ENCODE measurements around the gene SS18.
"Not testable (repeated sequence)": the region's sequence is repeated elsewhere in the genome, so short reads cannot be mapped to it uniquely, and the experiment has no call there.

Gene SS18, protein sequence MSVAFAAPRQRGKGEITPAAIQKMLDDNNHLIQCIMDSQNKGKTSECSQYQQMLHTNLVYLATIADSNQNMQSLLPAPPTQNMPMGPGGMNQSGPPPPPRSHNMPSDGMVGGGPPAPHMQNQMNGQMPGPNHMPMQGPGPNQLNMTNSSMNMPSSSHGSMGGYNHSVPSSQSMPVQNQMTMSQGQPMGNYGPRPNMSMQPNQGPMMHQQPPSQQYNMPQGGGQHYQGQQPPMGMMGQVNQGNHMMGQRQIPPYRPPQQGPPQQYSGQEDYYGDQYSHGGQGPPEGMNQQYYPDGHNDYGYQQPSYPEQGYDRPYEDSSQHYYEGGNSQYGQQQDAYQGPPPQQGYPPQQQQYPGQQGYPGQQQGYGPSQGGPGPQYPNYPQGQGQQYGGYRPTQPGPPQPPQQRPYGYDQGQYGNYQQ

DNA sequence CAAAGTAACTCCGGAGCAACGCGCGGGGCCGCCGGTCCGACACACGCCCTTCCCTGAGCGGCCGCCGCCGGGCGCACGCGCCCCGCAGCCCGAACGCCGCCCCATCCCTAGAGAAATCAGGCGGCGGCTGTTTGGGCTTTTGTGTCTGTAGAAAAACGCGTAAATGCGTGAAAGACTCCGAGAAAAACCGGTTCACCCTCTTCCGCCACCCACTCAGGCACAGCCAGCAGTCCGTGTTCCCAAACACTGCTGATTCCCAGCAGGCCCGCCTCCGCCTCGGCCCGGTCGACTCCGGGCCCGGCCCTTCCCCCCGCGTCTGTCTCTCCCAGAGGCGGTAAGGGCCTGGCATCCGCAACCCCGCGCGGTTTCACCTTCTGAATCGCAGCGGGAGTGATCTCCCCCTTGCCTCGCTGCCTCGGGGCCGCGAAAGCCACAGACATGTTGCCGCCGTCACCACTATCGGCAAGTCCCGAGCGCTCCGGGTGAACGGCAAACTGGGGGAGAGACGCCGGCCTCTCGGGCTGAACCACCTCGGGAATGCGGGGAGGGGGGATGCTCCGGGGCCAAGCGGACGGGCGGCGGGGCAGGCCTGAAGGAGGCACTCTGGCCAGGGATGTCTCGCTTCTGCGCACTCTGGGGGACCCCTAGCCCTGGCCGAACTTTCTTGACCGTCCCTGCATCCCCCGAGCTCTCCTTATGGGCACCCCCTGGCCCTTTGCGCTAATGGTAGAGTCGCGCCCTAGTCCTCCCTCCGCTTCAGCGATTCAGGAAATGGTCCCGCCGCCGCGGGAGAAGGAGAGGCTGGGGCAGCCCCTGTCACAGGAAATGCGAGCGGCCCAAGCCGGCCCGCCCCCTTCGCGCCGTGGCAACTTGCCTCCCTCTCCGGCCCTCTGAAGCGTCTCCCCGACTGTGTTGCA, at the start of gene SS18:
Gene SS18, minus strand, starts transcription at position 484 of the 917 bp plus-strand sequence. Its CDS starts 44 bp downstream, at position 440.
- peak; percentile 72 for DNase-seq

DNA sequence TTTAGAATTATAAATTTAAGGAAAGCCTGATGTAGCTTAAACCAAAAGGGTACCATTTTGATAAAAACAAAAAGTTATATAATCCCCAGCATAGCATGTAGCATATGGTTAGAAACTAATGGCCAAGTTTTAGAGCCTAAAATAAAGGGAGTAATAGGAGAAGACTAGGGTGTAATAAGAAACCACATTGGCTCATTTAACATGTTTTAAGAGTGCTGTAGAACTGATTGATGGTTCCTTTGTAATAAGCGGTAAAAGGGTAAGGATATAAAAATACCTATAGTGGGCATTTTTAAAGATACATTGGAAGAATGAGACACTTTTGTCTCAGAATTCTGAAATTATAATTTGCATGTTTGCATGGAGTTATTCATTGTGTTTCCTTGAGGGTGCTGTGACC, 45.1 kb upstream of the SS18 start:
- no peak for DNase-seq

DNA sequence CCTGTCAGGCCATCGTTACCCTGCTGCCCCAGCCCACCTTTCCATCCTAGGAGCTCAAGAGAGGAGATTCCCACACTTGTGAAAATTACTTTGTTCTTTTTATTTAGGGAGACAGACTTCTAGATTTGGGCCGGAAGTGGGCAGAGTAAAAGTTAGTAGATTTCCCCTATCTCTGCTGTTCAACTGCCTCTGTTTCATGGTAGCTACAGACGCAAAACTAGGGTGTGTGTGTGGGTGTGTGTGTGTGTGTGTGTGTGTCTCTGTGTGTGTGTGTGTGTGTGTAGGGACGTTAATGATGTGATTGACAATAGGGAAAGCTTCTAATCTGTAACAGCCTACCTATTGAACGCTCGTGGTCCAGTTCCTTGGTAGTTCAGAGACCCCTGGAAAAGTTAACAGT, 43.7 kb upstream of the SS18 start:
- DNase-seq, result no peak

DNA sequence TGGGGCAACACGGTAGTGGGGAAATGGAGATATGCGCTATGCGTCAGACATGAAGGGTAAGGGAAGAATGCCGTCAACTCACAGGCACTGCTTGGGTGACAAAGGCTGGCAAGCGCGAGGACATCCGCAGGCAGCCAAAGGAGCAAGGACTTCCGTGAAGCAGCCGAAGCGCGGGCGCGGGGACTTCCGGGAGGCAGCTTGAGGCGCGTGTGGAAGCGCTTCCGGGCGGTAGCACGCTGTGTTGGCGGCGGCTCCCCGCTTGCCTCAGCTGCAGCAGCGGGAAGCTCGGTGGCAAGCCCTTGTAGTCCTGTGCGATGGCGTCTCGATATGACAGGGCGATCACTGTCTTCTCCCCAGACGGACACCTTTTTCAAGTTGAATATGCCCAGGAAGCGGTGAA, 43.2 kb upstream of the SS18 start, which contains the start of gene PSMA8:
Gene PSMA8, plus strand, starts transcription at position 218 of the 400 bp plus-strand sequence. Its CDS starts 97 bp downstream, at position 315.
- no peak for DNase-seq

DNA sequence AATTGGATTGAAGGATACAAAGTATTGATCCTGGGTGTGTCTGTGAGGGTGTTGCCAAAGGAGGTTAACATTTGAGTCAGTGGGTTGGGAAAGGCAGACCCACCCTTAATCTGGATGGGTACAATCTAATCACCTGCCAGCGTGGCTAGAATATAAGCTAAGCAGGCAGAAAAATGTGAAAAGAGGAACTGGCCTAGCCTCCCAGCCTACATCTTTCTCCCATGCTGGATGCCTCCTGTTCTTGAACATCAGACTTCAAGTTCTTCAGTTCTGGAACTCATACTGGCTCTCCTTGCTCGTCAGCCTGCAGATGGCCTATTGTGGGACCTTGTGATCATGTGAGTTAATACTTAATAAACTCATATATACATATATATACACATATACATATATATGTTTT, 37.8 kb upstream of the SS18 start:
- not testable (repeated sequence) for DNase-seq

DNA sequence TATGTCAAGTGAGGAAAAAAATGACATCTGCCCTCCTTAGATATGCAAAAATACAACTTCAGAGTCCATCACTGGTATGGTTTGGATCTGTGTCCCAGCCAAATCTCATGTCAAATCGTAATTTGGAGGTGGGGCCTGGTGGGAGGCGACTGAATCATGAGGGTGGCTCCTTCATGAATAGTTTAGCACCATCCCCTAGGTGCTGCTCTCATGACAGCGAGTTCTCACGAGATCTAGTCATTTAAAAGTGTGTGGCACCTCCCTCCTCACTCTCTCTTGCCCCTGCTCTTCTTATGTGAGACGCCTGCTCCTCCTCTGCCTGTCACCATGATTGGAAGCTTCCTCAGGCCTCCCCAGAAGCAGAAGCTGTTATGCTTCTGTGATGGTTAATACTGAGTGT, 37.4 kb upstream of the SS18 start:
- DNase-seq, result no peak

DNA sequence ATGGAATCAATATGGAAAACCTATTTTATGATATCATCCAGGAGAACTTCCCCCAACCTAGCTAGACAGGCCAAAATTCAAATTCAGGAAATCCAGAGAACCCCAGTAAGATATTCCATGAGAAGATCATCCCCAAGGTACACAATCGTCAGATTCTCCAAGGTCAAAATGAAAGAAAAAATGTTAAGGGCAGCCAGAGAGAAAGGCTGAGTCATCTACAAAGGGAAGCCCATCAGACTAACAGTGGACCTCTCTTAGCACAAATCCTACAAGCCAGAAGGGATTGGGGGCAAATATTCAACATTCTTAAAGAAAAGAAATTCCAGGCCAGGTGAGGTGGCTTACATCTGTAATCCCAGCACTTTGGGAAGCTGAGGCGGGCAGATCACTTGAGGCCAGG, 31.6 kb upstream of the SS18 start:
- DNase-seq, result not testable (repeated sequence)

DNA sequence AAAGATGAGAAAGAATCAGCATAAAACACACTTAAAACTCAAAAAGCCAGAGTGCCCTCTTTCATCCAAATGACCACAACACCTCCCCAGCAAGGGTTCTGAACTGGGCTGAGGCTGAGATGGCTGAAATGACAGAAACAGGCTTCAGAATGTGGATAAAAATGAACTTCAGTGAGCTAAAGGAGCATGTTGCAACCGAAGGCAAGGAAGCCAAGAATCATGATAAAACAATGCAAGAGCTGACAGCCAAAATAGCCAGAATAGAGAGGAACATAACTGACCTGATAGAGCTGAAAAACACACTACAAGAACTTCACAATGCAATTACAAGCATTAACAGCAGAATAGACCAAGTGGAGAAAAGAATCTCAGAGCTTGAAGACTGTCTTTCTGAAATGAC, 31.1 kb upstream of the SS18 start:
- DNase-seq, result no peak

DNA sequence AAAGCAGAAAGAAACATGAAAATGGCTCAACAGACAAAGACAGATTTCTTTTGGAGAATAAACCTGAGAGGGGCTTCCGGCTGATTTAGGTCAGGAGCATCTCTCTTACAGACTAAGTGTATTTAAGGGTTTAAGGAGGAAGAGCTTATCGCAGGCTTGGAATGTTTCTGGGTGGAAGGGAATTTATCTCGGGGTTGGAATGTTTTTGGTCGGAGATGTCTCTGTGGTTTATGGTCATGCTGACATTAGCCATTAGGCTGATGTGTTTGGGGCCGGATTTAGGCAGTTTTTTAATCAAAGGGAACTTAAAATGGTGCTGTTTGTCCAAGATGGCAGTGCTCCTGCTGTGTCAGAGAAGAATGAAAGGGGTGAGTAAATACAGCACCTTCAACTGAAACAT, 28.8 kb upstream of the SS18 start:
- DNase-seq, result no peak

DNA sequence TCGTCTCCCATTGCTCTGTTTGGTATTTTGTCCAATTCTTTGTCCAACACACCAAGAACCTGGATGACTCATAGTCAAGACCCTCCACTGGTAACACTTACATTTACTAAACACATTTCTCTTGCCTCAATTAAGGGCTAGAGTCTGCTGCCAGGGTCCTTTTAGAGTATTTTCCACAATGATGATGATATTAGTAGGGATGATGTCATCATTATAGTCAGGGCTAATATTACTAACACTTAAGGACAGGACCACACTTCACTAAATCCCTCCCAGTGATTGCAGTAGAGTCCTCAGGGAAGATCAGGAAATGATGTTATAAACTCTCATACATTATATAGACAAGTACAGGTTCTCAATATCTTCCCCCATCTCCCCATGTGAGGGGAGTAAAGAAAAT, 13.6 kb upstream of the SS18 start:
- DNase-seq, result no peak

DNA sequence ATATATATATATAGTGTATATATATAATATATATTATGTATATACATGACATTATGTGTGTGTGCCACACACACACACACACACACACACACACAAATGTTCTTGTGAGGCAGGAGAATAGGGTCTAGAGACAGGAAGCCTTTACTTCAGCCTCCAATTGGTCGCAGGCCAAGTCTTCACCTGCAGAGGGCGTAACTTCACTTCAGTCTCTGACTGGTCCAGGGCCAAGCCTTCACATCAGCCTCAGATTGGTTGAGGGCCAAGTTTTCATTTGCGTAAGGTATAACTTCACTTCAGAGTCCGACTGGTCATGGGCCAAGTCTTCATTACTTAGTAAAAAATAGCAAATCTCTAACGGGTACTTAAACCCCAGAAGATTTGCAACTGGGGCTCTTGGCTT, 13.2 kb upstream of the SS18 start:
- DNase-seq, result peak; percentile 1

DNA sequence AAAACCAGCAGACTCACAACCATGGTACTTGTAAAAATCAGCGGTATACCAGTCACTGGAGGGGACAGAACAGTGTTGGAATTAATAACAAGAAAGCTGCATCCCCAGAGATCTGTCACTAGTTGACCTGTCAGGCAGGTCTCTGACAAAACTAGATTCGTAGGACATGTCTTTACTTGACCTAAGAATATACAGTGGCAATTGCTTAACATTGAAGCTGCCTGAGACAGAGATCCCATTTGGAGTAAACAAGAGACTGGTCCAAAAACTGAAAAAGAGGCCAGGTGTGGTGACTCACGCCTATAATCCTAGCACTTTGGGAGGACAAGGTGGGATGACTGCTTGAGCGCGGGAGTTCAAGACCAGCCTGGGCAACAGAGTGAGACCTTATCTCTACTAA, 7.2 kb upstream of the SS18 start:
- no peak for DNase-seq

DNA sequence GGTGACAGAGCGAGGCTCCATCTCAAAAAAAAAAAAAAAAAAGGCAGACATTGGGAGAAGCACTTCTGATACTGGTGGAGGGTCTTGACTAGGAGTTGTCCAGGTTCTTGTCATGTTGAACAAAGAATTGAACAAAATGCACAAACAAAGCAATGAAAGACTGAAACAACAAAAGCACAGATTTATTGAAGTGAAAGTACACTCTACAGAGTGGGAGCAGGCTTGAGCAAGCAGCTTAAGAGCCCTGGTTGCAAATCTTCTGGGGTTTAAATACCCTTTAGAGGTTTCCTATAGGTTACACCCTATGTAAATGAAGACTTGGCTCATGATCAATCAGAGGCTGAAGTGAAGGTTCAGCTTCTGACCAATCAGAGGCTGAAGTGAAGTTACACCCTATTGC, 6.4 kb upstream of the SS18 start:
- no peak for DNase-seq

DNA sequence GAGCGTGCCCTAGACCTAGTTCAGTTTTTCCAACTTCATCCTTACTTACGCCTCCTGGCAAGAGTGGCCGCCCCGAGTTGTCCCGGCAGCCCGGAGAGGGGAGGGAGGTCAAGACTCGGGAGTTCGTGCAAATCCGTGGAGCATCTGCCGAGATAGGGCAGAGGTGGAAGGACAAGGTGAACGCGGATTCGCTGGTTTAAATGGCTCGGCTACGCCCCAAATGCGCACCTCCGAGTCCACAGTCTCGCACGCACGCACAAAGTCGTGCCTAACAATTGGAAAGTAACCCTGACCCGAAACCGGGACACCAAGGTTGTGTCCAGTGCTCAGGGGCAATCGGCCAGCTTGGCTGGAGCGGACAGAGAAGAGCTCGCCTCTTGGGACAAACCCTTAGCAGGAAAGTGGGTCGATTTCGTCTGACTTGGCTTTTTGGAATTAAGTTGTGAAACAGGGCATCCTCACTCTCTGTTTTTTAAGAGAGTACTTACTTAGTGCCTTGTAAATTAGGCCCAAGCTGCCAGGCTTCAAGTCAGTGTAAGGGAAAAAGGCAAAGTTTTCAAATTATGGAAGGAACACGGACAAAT, 726 bp upstream of the SS18 start:
- DNase-seq, result no peak

DNA sequence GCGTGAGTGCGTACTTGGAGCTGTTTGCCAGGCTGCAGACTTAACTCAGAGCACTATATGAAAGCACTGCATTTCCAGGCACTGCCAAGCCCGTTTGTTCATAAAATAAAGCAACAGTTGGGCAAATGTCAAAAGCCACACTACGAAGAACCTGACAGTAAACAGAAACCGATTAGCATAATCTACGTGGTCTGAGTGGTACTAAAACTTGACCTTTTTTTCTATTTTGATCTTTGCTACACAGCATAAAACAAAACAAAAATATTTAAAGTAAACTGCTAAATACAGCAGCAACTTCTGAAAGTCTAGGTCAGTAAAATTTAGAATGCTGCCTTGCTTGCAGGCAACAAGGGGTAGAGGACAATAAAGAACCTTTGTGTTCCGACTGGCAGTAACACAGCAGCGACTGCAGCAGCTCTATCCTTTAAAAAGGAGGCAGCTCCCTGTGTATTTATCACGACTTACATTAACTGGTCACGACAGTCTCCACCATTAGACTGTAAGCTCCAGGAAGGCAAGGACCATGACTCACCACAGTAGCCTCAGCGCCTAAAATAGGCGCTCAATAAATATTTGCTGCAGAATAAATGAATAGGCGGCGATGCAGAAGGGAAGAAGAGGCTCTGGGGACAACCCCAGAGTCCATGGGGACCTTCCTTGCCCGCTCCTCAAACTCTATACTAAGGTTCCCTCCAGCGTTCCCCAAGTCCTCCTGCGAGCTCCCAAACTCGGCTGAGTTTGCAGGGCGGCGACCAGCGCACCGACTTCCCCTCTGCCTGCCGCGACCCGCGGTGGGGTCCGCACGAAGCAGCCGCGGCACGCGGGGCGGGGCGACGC, 902 bp downstream of the SS18 start:
- no peak for DNase-seq

DNA sequence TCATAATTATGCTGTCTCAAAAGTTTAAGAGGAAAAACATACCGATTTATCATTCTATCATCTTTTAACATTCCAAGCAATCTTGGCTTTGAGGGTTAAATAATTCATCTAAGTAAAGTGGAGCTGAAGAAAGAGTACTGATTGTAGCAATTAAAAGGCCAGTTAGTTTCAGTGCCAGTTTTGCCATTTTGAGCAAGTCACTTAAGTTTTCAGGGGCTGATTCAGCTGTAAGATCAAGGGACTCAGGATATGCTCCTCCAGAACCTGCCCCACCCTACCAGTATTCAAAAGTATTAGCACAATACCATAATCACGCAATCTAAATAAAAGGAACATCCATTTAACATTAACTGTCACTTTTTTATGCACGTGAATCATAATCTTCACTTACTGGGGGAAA, 1.9 kb downstream of the SS18 start:
- no peak for DNase-seq

DNA sequence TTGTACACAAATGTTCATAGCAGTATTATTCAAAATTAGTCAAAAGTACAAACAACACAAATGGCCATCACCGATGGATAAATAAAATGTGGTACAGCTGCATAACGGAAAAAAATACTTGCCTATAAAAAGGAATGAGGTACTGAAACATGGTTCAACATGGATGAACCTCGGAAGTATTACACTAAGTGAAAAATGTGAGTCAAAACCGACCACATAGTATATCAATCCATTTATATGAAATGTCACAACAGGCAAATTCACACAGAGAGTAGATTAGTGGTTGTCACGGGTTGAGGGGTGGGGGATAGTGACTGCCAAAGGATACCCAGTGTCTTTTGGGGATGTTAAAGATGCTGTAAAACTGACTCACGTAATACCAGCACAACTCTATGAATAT, 3.5 kb downstream of the SS18 start:
- no peak for DNase-seq

DNA sequence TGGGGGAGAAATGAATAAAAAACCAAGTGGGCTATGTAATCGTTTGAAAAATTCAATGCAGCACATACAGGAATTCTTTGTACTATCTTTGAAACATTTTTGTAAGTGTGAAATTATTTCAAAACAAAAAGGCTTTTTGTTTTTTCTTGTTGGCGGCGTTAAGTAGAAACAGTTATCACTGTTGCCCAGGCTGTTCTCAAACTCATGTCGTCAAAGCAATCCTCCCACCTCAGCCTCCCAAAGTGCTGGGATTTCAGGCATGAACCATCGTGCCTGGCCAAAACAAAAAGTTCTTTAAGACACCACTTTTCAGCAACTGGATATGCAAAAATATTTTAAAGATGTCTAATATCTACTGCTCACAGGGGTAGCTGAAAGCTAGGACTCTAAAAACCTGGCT, 5.4 kb downstream of the SS18 start:
- no peak for DNase-seq

DNA sequence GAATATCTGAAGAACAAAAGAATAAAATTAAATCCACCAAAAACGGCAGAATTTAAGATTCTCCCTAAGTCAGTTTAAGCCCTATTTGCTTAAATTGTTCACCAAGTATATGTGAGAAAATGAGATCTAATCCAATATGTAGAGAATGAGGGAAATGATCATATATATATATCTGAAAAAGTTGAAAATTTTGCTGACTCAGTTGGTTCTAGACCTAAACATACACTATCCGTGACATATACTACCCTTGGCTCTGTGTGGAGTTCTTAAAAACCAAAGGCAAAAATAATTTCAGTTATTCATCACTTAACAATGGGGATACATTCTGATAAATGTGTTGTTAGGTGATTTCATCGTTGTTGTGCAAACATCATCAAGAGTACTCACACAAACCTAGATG, 7.3 kb downstream of the SS18 start:
- DNase-seq, result no peak

DNA sequence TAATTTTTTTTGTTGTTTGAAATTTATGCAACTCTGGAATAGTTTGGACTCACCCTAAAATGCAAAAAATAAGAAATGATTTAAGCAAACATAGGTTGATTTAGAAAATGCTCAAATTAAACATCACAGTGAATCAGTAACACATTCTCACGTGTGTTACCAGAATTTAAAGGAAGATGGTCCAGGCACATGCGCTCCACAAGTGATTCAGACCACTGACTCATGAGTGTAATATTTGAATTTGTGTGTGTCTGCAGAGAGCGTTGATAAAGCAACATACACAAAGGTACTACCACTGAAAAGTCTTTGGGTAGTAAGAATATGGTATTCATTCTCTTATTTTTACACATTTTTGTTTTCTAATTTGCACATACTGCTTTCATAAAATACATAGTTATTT, 7.9 kb downstream of the SS18 start:
- DNase-seq, result no peak

DNA sequence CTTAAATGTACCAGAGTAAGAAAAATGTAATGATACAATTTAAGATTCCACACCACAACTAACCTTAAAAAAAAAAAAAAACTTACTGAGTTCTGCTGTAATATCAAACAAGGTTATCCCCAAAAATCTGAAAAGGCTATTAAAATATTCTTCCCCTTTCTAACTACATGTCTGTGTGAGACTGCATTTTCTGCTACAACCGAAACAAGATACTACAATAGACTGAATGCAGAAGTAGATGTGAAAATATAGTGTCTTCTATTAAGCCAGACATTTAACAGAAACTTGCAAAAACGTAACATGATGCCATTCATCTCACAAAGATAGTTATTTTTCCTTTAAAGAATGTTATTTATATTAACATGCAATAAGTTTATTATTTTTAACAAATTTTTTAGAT, 16.2 kb downstream of the SS18 start:
- DNase-seq, result no peak

DNA sequence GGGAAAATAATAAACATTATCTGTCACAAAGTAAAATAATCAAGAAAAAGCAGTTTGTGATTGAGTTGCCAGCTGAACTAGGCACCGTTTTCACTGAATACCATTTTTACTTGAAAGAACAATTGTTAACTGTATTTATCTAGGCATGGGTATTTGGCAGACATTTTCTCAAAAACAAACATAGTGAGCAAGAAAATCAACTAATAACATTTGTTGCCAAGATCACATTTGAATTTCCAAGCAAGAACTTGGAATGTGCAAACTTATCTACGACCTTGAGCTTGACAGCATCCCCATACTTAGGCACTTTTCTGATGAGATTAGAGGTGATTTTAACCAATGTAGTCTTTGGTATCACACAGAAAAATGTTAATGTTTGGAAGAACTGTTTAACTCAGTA, 16.7 kb downstream of the SS18 start:
- no peak for DNase-seq

DNA sequence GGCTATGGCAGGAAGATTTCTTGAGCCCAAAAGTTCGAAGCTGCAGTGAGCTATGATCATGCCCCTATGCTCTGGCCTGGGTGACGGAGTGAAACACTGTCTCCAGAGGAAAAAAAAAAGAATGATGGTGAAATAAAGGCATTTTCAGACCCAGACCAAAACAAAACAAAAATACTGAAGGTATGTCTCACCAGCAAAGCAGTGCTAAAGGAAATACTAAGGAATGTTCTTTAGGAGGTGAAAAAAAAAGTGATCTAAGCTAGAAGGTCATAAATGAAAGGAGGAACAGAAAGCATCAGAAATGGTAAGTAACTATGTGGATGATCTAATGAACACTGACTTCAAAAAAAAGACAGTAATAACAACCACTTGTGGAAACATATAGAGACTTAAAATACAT, 18.7 kb downstream of the SS18 start:
- DNase-seq, result no peak
